Measurements from ENCODE around the gene PAH. TPM values are rescaled to one million over a fixed set of nuclear protein-coding genes. Genes with fewer than 3 reads are reported as not detected.

The PAH gene
- total RNA-seq, 1 experiment from 2014 or later, result 5.1 TPM

DNA sequence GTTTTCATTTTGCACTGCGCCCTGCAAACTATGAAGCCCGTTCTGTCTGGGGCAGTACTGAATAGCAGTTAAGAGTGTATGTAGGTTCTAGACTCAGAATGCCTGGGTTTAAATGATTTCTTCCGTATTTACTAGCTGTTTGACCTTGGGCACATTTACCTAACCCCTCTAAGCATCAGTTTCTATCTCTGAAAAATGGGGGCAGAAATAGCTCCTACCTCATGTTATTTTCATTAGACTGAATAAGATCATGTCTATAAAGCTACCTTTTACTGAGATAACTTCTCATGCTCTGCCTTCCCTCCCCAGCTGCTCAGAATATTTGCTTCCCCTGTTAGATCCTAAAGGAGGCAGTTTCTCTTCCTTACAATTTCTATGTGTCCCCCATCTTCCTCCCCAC lies 5.7 kb downstream of the PAH start:
- TF ChIP-seq, protein P1, sequence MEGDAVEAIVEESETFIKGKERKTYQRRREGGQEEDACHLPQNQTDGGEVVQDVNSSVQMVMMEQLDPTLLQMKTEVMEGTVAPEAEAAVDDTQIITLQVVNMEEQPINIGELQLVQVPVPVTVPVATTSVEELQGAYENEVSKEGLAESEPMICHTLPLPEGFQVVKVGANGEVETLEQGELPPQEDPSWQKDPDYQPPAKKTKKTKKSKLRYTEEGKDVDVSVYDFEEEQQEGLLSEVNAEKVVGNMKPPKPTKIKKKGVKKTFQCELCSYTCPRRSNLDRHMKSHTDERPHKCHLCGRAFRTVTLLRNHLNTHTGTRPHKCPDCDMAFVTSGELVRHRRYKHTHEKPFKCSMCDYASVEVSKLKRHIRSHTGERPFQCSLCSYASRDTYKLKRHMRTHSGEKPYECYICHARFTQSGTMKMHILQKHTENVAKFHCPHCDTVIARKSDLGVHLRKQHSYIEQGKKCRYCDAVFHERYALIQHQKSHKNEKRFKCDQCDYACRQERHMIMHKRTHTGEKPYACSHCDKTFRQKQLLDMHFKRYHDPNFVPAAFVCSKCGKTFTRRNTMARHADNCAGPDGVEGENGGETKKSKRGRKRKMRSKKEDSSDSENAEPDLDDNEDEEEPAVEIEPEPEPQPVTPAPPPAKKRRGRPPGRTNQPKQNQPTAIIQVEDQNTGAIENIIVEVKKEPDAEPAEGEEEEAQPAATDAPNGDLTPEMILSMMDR (IDR thresholded peaks at IDR 0.05; ENCODE audit: insufficient read depth in 1 of 2, low read depth in 1 of 2, low read length in 1 of 2, severe bottlenecking in 1 of 2, unreplicated experiment in 1 of 2), result no peak
- no peaks in the 10 kb centered on the region for H3K4me1 ChIP-seq
- CTCF ChIA-PET, result no interaction called here
- Mint-ChIP-seq H3K27ac (ENCODE audit: unreplicated experiment) (no peak overlapping the region), H3K9me3 (ENCODE audit: unreplicated experiment) (no peaks in the 10 kb centered on the region), H3K4me1 (ENCODE audit: low read depth, unreplicated experiment) (no peaks in the 10 kb centered on the region), H3K27me3 (ENCODE audit: insufficient read depth, unreplicated experiment) (no peaks in the 10 kb centered on the region), H3K4me3 (ENCODE audit: unreplicated experiment) (no peak overlapping the region), H3K36me3 (ENCODE audit: insufficient read depth, unreplicated experiment) (peaks cover 1% of the 10 kb centered on the region)
- H3K9me3 ChIP-seq, result no peaks in the 10 kb centered on the region
- H3K4me3 ChIP-seq (ENCODE audit: low read depth, low read length), result no peak overlapping the region
- no peaks in the 10 kb centered on the region for H3K27me3 ChIP-seq (replicated peaks; ENCODE audit: control insufficient read depth, insufficient read depth, low read length)
- POLR2A ChIA-PET, result no interaction called here
- H3K36me3 ChIP-seq (ENCODE audit: control insufficient read depth, insufficient read depth, low read length), result no peaks in the 10 kb centered on the region
- no TSS peak for BruUV-seq (replicated peaks)
- DNase-seq, result no peak
- intact Hi-C loops (cut with micrococcal nuclease; ENCODE audit: unreplicated experiment), result no loop called here

DNA sequence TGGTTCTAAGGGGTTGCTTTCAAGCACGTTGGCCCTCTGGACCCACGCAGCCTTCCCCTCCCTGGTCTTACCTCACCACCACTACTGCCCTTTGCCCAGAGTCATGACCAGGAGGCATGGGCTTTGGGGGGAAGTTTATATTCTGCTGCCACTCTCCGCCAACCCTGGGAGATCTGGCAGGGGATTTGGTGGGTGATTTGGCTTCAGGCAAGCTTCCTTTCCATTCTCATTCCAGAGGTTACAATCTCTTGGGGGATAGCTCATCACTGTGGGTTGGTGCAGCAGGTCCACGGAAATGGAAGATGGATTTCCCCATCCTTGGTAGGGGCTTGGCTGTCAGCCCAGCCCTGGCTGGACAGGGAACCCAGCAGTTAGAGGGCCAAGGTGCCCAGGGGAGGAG lies 6.3 kb downstream of the PAH start:
- Mint-ChIP-seq H3K4me3 (ENCODE audit: unreplicated experiment) (no peak overlapping the region), H3K27ac (ENCODE audit: unreplicated experiment) (no peak overlapping the region), H3K4me1 (ENCODE audit: low read depth, unreplicated experiment) (no peaks in the 10 kb centered on the region), H3K36me3 (ENCODE audit: insufficient read depth, unreplicated experiment) (no peaks in the 10 kb centered on the region), H3K9me3 (ENCODE audit: unreplicated experiment) (no peaks in the 10 kb centered on the region), H3K27me3 (ENCODE audit: insufficient read depth, unreplicated experiment) (no peaks in the 10 kb centered on the region)
- Histone ChIP-seq H3K9me3 (no peaks in the 10 kb centered on the region), H3K4me1 (no peaks in the 10 kb centered on the region), H3K36me3 (ENCODE audit: control insufficient read depth, insufficient read depth, low read length) (no peaks in the 10 kb centered on the region), H3K4me3 (ENCODE audit: low read depth, low read length) (no peak overlapping the region), H3K27me3 (replicated peaks; ENCODE audit: control insufficient read depth, insufficient read depth, low read length) (no peaks in the 10 kb centered on the region)
- TF ChIP-seq, protein P1 (IDR thresholded peaks at IDR 0.05; ENCODE audit: insufficient read depth in 1 of 2, low read depth in 1 of 2, low read length in 1 of 2, severe bottlenecking in 1 of 2, unreplicated experiment in 1 of 2), result no peak
- intact Hi-C loops (cut with micrococcal nuclease; ENCODE audit: unreplicated experiment), result no loop called here
- BruUV-seq (replicated peaks), result no TSS peak
- CTCF ChIA-PET, result no interaction called here
- POLR2A ChIA-PET, result no interaction called here
- DNase-seq, result no peak

DNA sequence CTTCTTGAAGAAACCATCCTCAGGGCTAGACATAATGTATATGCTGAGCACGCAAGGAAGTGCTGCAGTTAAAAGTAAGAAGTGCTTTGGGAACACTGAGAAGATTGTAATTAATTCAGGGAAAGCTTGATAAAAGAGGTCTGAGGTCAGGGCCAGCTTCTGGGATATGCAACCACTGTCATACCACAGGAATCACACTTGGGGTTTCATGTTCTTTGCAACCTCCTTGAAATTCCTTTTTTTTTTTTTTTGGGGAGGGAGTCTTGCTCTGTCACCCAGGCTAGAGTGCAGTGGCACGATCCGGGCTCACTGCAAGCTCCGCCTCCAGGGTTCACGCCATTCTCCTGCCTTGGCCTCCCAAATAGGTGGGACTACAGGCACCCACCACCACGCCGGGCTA lies 6.9 kb downstream of the PAH start:
- Histone ChIP-seq H3K4me3 (ENCODE audit: low read depth, low read length) (no peak overlapping the region), H3K9me3 (no peaks in the 10 kb centered on the region), H3K4me1 (no peaks in the 10 kb centered on the region), H3K27me3 (replicated peaks; ENCODE audit: control insufficient read depth, insufficient read depth, low read length) (no peaks in the 10 kb centered on the region), H3K36me3 (ENCODE audit: control insufficient read depth, insufficient read depth, low read length) (no peaks in the 10 kb centered on the region)
- no peaks in the 10 kb centered on the region for H3K4me1 Mint-ChIP-seq (ENCODE audit: low read depth, unreplicated experiment)
- H3K9me3 Mint-ChIP-seq (ENCODE audit: unreplicated experiment), result no peaks in the 10 kb centered on the region
- TF ChIP-seq, protein P1 (IDR thresholded peaks at IDR 0.05; ENCODE audit: insufficient read depth in 1 of 2, low read depth in 1 of 2, low read length in 1 of 2, severe bottlenecking in 1 of 2, unreplicated experiment in 1 of 2), result no peak
- BruUV-seq (replicated peaks), result no TSS peak
- H3K27me3 Mint-ChIP-seq (ENCODE audit: insufficient read depth, unreplicated experiment), result no peaks in the 10 kb centered on the region
- CTCF ChIA-PET, result no interaction called here
- DNase-seq, result no peak
- POLR2A ChIA-PET, result no interaction called here
- no peak overlapping the region for H3K4me3 Mint-ChIP-seq (ENCODE audit: unreplicated experiment)
- H3K27ac Mint-ChIP-seq (ENCODE audit: unreplicated experiment), result no peak overlapping the region
- intact Hi-C loops (cut with micrococcal nuclease; ENCODE audit: unreplicated experiment), result no loop called here
- H3K36me3 Mint-ChIP-seq (ENCODE audit: insufficient read depth, unreplicated experiment), result no peaks in the 10 kb centered on the region
